Trophoblast cell (in vitro differentiated cells and primary cell): ENCODE measurements around the gene VAPB.

Experiments used
- DNase-seq, 2 donors: peaks; one replicate each; pipeline ENCODE4 v3.0.0-alpha.2; 2016
- H2AFZ ChIP-seq: 2 replicates; pipeline ENCODE4 v1.6.1; 2013; ENCODE audit warnings: low read length, moderate library complexity, mild to moderate bottlenecking; ENCODE audit not compliant: insufficient read depth, poor library complexity
- H2AK5ac ChIP-seq: 2 replicates; pipeline ENCODE4 v1.6.1; 2013; ENCODE audit warnings: mild to moderate bottlenecking, low read length
- H2BK120ac ChIP-seq: 2 replicates; pipeline ENCODE4 v1.6.1; 2013; ENCODE audit warnings: low read length, mild to moderate bottlenecking, moderate library complexity; ENCODE audit not compliant: insufficient read depth, poor library complexity
- H2BK12ac ChIP-seq: 2 replicates; pipeline ENCODE4 v1.6.1; 2013; ENCODE audit warnings: mild to moderate bottlenecking, low read length, moderate library complexity
- H2BK5ac ChIP-seq: 2 replicates; pipeline ENCODE4 v1.6.1; 2013; ENCODE audit warnings: low read length, low read depth, moderate library complexity, mild to moderate bottlenecking; ENCODE audit not compliant: poor library complexity
- H3K14ac ChIP-seq: 2 replicates; pipeline ENCODE4 v1.6.1; 2013; ENCODE audit warnings: mild to moderate bottlenecking, low read length
- H3K18ac ChIP-seq: 2 replicates; pipeline ENCODE4 v1.6.1; 2013; ENCODE audit warnings: mild to moderate bottlenecking, low read length
- H3K23ac ChIP-seq: 2 replicates; pipeline ENCODE4 v1.6.1; 2013; ENCODE audit warnings: low read length
- H3K27ac ChIP-seq: 2 replicates; pipeline ENCODE4 v1.5.1; 2013; ENCODE audit warnings: low read depth, mild to moderate bottlenecking, inconsistent platforms, low read length, moderate library complexity
- H3K27me3 ChIP-seq: 2 replicates; pipeline ENCODE4 v1.6.1; 2013; ENCODE audit warnings: inconsistent platforms, mild to moderate bottlenecking, low read length, moderate library complexity; ENCODE audit not compliant: insufficient read depth
- H3K36me3 ChIP-seq, 2 experiments: 1 replicate in 1 of 2; 2 replicates in 1 of 2; pipeline ENCODE4 v1.6.1; 2013; ENCODE audit warnings: low read length in 2 of 2, mild to moderate bottlenecking in 2 of 2, moderate library complexity in 1 of 2; ENCODE audit not compliant: insufficient read depth in 2 of 2, control insufficient read depth in 1 of 2
- H3K4ac ChIP-seq: 2 replicates; pipeline ENCODE4 v1.6.1; 2013; ENCODE audit warnings: low read depth, mild to moderate bottlenecking, low read length, moderate library complexity
- H3K4me1 ChIP-seq, 2 experiments: 1 replicate in 1 of 2; 2 replicates in 1 of 2; pipeline ENCODE4 v1.6.1; 2013; ENCODE audit warnings: low read length in 2 of 2, mild to moderate bottlenecking in 2 of 2, moderate library complexity in 1 of 2; ENCODE audit not compliant: insufficient read depth in 2 of 2, control insufficient read depth in 1 of 2
- H3K4me2 ChIP-seq: 2 replicates; pipeline ENCODE4 v1.6.1; 2013; ENCODE audit warnings: inconsistent platforms, mild to moderate bottlenecking, low read length, moderate library complexity
- H3K4me3 ChIP-seq: 2 replicates; pipeline ENCODE4 v1.5.1; 2013; ENCODE audit warnings: mild to moderate bottlenecking, low read depth, low read length, inconsistent platforms
- H3K79me1 ChIP-seq: one replicate; pipeline ENCODE4 v1.6.1; 2013; ENCODE audit warnings: low read length
- H3K79me2 ChIP-seq: 2 replicates; pipeline ENCODE4 v1.6.1; 2013; ENCODE audit warnings: low read length, mild to moderate bottlenecking; ENCODE audit not compliant: control insufficient read depth, insufficient read depth, poor library complexity
- H3K9ac ChIP-seq: 2 replicates; pipeline ENCODE4 v1.6.1; 2013; ENCODE audit warnings: mild to moderate bottlenecking, low read length
- H3K9me3 ChIP-seq: 2 replicates; pipeline ENCODE4 v1.6.1; 2013; ENCODE audit warnings: low read depth, mild to moderate bottlenecking, control low read depth, inconsistent platforms, low read length; ENCODE audit not compliant: insufficient read depth
- H4K12ac ChIP-seq: 2 replicates; pipeline ENCODE4 v1.6.1; 2013; ENCODE audit warnings: low read depth, mild to moderate bottlenecking, low read length, moderate library complexity
- H4K8ac ChIP-seq: 2 replicates; pipeline ENCODE4 v1.6.1; 2013; ENCODE audit warnings: low read depth, mild to moderate bottlenecking, low read length, moderate library complexity
- H4K91ac ChIP-seq: one replicate; pipeline ENCODE4 v1.6.1; 2013; ENCODE audit warnings: low read depth, mild to moderate bottlenecking, low read length, moderate library complexity
- WGBS: extraction: QIAGEN DNeasy Blood & Tissue Kit; methylation state at CpG from one replicate; pipeline ENCODE4 v1.1.7; 2013; ENCODE audit warnings: missing lambda C conversion rate; ENCODE audit not compliant: insufficient read length, insufficient coverage; ENCODE audit errors: extremely low coverage; 5-methylcytosine and 5-hydroxymethylcytosine counted together

VAPB gene

GRCh38 chr20:58377766-58378401 lies 11.1 kb upstream of the VAPB start:
- H3K23ac ChIP-seq = no peak overlapping the region
- H3K4me2 ChIP-seq = no peak overlapping the region
- H2AFZ ChIP-seq = no peak overlapping the region
- no peaks in the 10 kb centered on the region for H3K79me1 ChIP-seq
- H3K9me3 ChIP-seq = no peaks in the 10 kb centered on the region
- no CpG with 5 or more reads among the region's 7 CpGs for WGBS
- no peaks in the 10 kb centered on the region for H3K36me3 ChIP-seq
- H3K79me2 ChIP-seq = no peaks in the 10 kb centered on the region
- no peak overlapping the region for H3K18ac ChIP-seq
- H4K91ac ChIP-seq = no peak overlapping the region
- no peak overlapping the region for H3K4ac ChIP-seq
- H3K9ac ChIP-seq = no peak overlapping the region
- peaks cover 0 to 2% of the 10 kb centered on the region in 2 experiments for H3K4me1 ChIP-seq
- no peak overlapping the region for H3K4me3 ChIP-seq
- no peak overlapping the region for H4K8ac ChIP-seq
- DNase-seq = no peak
- H3K27ac ChIP-seq = no peak overlapping the region
- H2BK12ac ChIP-seq = no peak overlapping the region
- no peaks in the 10 kb centered on the region for H3K27me3 ChIP-seq
- H2BK120ac ChIP-seq = no peak overlapping the region
- H2BK5ac ChIP-seq = no peak overlapping the region
- H3K14ac ChIP-seq = no peak overlapping the region
- no peak overlapping the region for H2AK5ac ChIP-seq
- no peak overlapping the region for H4K12ac ChIP-seq

GRCh38 chr20:58378704-58379103 lies 10.3 kb upstream of the VAPB start:
- Histone ChIP-seq H2BK120ac (no peak overlapping the region), H3K14ac (no peak overlapping the region), H2BK5ac (no peak overlapping the region), H3K4me3 (no peak overlapping the region), H3K4ac (no peak overlapping the region), H3K9ac (no peak overlapping the region), H3K27me3 (no peaks in the 10 kb centered on the region), H2AFZ (no peak overlapping the region), H3K79me1 (no peaks in the 10 kb centered on the region), H2AK5ac (no peak overlapping the region), H3K18ac (no peak overlapping the region), H4K8ac (no peak overlapping the region), H4K12ac (no peak overlapping the region), H3K79me2 (no peaks in the 10 kb centered on the region), H3K36me3 (no peaks in the 10 kb centered on the region), H3K23ac (no peak overlapping the region), H3K4me2 (no peak overlapping the region), H2BK12ac (no peak overlapping the region), H3K27ac (no peak overlapping the region), H4K91ac (no peak overlapping the region), H3K9me3 (no peaks in the 10 kb centered on the region), H3K4me1 (peaks cover 0 to 2% of the 10 kb centered on the region in 2 experiments)
- no CpG with 5 or more reads among the region's 3 CpGs for WGBS
- DNase-seq = no peak

GRCh38 chr20:58381627-58382026 lies 7.4 kb upstream of the VAPB start:
- H4K12ac ChIP-seq = no peak overlapping the region
- H3K27ac ChIP-seq = no peak overlapping the region

GRCh38 chr20:58382096-58382495 lies 6.9 kb upstream of the VAPB start:
- no peaks in the 10 kb centered on the region for H3K36me3 ChIP-seq
- H3K18ac ChIP-seq = no peak overlapping the region
- H3K23ac ChIP-seq = no peak overlapping the region
- no peak overlapping the region for H2BK5ac ChIP-seq
- H2BK12ac ChIP-seq = no peak overlapping the region
- H3K9me3 ChIP-seq = no peaks in the 10 kb centered on the region
- H3K4me1 ChIP-seq = no peaks in the 10 kb centered on the region
- H4K12ac ChIP-seq = no peak overlapping the region
- no peak overlapping the region for H3K9ac ChIP-seq
- no peaks in the 10 kb centered on the region for H3K79me1 ChIP-seq
- H2AFZ ChIP-seq = no peak overlapping the region
- H3K4ac ChIP-seq = no peak overlapping the region
- H4K8ac ChIP-seq = no peak overlapping the region
- H3K4me3 ChIP-seq = no peak overlapping the region
- H2AK5ac ChIP-seq = no peak overlapping the region
- H4K91ac ChIP-seq = no peak overlapping the region
- H3K79me2 ChIP-seq = no peaks in the 10 kb centered on the region
- no CpG with 5 or more reads among the region's 4 CpGs for WGBS
- H3K4me2 ChIP-seq = no peak overlapping the region
- no peaks in the 10 kb centered on the region for H3K27me3 ChIP-seq
- DNase-seq = no peak
- H3K14ac ChIP-seq = no peak overlapping the region
- no peak overlapping the region for H2BK120ac ChIP-seq
- H3K27ac ChIP-seq = no peak overlapping the region

More at GRCh38 chr20:58381627-58382026, 7.4 kb upstream of the VAPB start:
- Histone ChIP-seq H3K27me3 (no peaks in the 10 kb centered on the region), H3K18ac (no peak overlapping the region), H2BK120ac (no peak overlapping the region), H4K91ac (no peak overlapping the region), H3K4me1 (no peaks in the 10 kb centered on the region), H3K9me3 (no peaks in the 10 kb centered on the region), H2AK5ac (no peak overlapping the region), H3K36me3 (no peaks in the 10 kb centered on the region), H2BK5ac (no peak overlapping the region), H4K8ac (no peak overlapping the region), H3K4me3 (no peak overlapping the region), H2AFZ (no peak overlapping the region), H3K79me2 (no peaks in the 10 kb centered on the region), H3K9ac (no peak overlapping the region), H3K23ac (no peak overlapping the region), H3K4ac (no peak overlapping the region), H3K4me2 (no peak overlapping the region), H2BK12ac (no peak overlapping the region), H3K79me1 (no peaks in the 10 kb centered on the region), H3K14ac (no peak overlapping the region)
- DNase-seq = no peak
- no CpG with 5 or more reads among the region's 7 CpGs for WGBS
